ENCODE measurements around the gene SDHB.
A peak's percentile ranks its signal among the peaks of the same experiment; 100 is the strongest.
"Not testable (repeated sequence)": the region's sequence is repeated elsewhere in the genome, so short reads cannot be mapped to it uniquely, and the experiment has no call there.

Gene SDHB

DNA sequence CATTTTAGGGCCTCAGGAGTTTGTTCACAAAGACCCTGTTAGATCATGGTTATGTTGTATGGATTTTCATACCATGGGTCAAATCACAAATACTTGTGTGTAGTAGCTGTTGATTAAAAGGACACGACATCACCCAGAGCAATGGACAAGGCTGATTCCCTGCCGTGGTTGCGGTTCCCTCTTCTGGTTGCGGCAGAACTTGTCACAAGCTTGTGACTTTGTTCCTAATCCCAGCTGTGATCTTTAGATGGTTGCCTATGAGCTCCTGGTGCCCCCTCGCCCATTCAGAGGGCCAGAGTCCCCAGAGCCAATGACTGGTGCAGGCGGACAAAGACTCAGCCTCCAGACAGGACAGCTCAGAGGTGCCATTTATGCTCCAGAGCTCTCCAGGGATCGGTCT is 11.8 kb upstream of the SDHB start:
- no peaks in the 10 kb centered on the region for H3K27me3 ChIP-seq (ENCODE audit: insufficient read depth, poor library complexity, severe bottlenecking)
- TF ChIP-seq, protein P1, sequence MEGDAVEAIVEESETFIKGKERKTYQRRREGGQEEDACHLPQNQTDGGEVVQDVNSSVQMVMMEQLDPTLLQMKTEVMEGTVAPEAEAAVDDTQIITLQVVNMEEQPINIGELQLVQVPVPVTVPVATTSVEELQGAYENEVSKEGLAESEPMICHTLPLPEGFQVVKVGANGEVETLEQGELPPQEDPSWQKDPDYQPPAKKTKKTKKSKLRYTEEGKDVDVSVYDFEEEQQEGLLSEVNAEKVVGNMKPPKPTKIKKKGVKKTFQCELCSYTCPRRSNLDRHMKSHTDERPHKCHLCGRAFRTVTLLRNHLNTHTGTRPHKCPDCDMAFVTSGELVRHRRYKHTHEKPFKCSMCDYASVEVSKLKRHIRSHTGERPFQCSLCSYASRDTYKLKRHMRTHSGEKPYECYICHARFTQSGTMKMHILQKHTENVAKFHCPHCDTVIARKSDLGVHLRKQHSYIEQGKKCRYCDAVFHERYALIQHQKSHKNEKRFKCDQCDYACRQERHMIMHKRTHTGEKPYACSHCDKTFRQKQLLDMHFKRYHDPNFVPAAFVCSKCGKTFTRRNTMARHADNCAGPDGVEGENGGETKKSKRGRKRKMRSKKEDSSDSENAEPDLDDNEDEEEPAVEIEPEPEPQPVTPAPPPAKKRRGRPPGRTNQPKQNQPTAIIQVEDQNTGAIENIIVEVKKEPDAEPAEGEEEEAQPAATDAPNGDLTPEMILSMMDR (IDR thresholded peaks at IDR 0.05; ENCODE audit: insufficient read depth, low read length): no peak
- TF ChIP-seq POLR2AphosphoS5 (IDR thresholded peaks at IDR 0.05; ENCODE audit: low read depth) (no peak), GABPA (IDR thresholded peaks at IDR 0.05; ENCODE audit: low read depth) (no peak), SPI1 (IDR thresholded peaks at IDR 0.05; ENCODE audit: borderline replicate concordance, low read depth) (no peak)
- TF ChIP-seq, protein P2, sequence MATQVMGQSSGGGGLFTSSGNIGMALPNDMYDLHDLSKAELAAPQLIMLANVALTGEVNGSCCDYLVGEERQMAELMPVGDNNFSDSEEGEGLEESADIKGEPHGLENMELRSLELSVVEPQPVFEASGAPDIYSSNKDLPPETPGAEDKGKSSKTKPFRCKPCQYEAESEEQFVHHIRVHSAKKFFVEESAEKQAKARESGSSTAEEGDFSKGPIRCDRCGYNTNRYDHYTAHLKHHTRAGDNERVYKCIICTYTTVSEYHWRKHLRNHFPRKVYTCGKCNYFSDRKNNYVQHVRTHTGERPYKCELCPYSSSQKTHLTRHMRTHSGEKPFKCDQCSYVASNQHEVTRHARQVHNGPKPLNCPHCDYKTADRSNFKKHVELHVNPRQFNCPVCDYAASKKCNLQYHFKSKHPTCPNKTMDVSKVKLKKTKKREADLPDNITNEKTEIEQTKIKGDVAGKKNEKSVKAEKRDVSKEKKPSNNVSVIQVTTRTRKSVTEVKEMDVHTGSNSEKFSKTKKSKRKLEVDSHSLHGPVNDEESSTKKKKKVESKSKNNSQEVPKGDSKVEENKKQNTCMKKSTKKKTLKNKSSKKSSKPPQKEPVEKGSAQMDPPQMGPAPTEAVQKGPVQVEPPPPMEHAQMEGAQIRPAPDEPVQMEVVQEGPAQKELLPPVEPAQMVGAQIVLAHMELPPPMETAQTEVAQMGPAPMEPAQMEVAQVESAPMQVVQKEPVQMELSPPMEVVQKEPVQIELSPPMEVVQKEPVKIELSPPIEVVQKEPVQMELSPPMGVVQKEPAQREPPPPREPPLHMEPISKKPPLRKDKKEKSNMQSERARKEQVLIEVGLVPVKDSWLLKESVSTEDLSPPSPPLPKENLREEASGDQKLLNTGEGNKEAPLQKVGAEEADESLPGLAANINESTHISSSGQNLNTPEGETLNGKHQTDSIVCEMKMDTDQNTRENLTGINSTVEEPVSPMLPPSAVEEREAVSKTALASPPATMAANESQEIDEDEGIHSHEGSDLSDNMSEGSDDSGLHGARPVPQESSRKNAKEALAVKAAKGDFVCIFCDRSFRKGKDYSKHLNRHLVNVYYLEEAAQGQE (IDR thresholded peaks at IDR 0.05; ENCODE audit: insufficient replicate concordance, low read depth): no peak
- no peak overlapping the region for H3K4me3 ChIP-seq (replicated peaks; ENCODE audit: insufficient read depth, low read length)
- no peak for DNase-seq (ENCODE audit: low read depth in 1 of 2, low spot score in 1 of 2)
- H3K27ac ChIP-seq (replicated peaks): peak overlapping the region; percentile 96

DNA sequence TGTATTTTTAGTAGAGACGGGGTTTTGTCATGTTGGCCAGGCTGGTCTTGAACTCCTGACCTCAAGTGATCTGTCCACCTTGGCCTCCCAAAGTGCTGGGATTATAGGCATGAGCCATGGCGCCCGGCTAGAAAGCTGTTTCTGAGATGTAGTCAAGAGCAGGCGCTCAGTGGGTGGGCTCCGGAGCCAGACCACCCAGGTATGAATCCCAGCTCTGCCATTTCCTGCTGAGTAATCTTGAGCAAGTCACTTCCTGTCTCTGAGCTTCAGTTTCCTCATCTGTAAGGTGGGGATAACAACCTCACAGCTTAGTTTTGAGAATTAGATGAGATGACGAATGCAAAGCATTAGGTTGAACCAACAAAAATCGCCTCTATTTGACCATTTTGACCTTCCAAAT is 8.9 kb upstream of the SDHB start:
- not testable (repeated sequence) for DNase-seq (ENCODE audit: low read depth in 1 of 2, low spot score in 1 of 2); H3K4me3 ChIP-seq (replicated peaks; ENCODE audit: insufficient read depth, low read length); H3K27me3 ChIP-seq (ENCODE audit: insufficient read depth, poor library complexity, severe bottlenecking)
- peak overlapping the region; percentile 85 for H3K27ac ChIP-seq (replicated peaks)

DNA sequence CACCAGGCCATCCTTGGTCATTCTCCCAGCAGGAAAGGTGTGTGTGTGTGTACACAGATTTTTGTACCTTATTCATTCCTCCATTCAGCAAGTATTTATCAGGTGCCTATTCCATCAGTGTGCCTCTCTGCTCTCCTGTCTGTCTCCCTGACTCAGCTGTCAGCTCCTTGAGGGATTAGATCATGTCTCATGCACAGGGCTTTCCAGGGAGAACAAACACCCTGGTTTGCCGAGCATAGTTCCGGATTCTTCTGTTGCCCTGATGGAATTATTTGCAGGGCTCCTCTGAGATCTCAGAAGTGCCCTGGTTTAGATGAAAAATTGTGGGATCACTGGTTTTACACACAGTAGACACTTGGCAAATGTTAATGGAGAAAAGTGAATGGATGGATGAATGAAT is 8.1 kb upstream of the SDHB start:
- no peak for DNase-seq (ENCODE audit: low read depth in 1 of 2, low spot score in 1 of 2)
- no peaks in the 10 kb centered on the region for H3K27me3 ChIP-seq (ENCODE audit: insufficient read depth, poor library complexity, severe bottlenecking)
- no peak overlapping the region for H3K4me3 ChIP-seq (replicated peaks; ENCODE audit: insufficient read depth, low read length)
- TF ChIP-seq, protein P2 (IDR thresholded peaks at IDR 0.05; ENCODE audit: insufficient replicate concordance, low read depth): no peak
- TF ChIP-seq GABPA (IDR thresholded peaks at IDR 0.05; ENCODE audit: low read depth) (no peak), POLR2AphosphoS5 (IDR thresholded peaks at IDR 0.05; ENCODE audit: low read depth) (no peak), SPI1 (IDR thresholded peaks at IDR 0.05; ENCODE audit: borderline replicate concordance, low read depth) (no peak)
- TF ChIP-seq, protein P1 (IDR thresholded peaks at IDR 0.05; ENCODE audit: insufficient read depth, low read length): no peak
- H3K27ac ChIP-seq (replicated peaks): peak overlapping the region; percentile 85

DNA sequence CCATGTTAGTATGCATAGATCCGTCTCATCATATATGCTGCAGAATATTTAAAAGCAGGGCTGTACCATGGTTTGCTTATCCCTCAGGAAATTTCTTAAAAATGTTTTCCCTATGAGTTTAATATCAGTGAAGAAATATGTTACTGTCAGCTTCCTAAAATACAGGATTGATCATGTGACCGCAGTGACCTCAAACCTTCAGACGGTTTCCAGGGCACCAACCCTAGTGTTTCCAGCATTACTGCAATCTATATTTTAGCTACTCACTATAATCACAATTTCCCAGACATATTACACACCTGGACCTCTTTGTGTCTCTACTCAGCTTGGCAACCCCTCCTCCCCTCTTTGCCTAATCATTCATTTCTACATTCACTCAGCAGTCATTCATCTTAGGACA is 7.7 kb upstream of the SDHB start:
- DNase-seq (ENCODE audit: low read depth in 1 of 2, low spot score in 1 of 2): peak in 1 of 2 experiments; percentile 65
- H3K27ac ChIP-seq (replicated peaks): peak overlapping the region; percentile 85
- TF ChIP-seq SPI1 (IDR thresholded peaks at IDR 0.05; ENCODE audit: borderline replicate concordance, low read depth) (no peak), POLR2AphosphoS5 (IDR thresholded peaks at IDR 0.05; ENCODE audit: low read depth) (no peak), GABPA (IDR thresholded peaks at IDR 0.05; ENCODE audit: low read depth) (no peak)
- TF ChIP-seq, protein P2 (IDR thresholded peaks at IDR 0.05; ENCODE audit: insufficient replicate concordance, low read depth): no peak
- TF ChIP-seq, protein P1 (IDR thresholded peaks at IDR 0.05; ENCODE audit: insufficient read depth, low read length): no peak
- H3K4me3 ChIP-seq (replicated peaks; ENCODE audit: insufficient read depth, low read length): no peak overlapping the region
- no peaks in the 10 kb centered on the region for H3K27me3 ChIP-seq (ENCODE audit: insufficient read depth, poor library complexity, severe bottlenecking)

All from HL-60 (cell line).